ENCODE results near the gene NACAD.

NACAD gene

DNA sequence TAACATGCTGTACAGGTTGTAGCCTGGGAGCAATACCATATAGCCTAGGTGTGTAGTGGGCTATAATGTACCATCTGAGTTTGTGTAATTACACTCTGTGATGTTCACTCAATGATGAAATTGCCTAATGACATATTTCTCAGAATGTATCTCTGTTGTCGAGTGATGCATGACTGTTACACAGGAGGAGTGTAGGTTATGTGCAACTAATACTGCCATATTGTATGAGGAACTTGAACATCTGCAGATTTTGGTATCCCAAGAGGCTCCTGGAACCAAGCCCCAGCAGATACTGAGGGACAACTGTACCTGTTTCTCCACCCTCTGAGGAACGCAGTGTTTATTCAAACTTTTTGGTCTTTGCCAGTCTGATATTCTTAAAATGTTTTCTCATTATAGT, 38.6 kb downstream of the NACAD start:
- H3K36me3 ChIP-seq (ENCODE audit: control insufficient read depth in 2 of 2, insufficient read depth in 1 of 2, low read length in 2 of 2): peaks cover 3% of the 10 kb centered on the region in 2 experiments
- TF ChIP-seq, protein P1, sequence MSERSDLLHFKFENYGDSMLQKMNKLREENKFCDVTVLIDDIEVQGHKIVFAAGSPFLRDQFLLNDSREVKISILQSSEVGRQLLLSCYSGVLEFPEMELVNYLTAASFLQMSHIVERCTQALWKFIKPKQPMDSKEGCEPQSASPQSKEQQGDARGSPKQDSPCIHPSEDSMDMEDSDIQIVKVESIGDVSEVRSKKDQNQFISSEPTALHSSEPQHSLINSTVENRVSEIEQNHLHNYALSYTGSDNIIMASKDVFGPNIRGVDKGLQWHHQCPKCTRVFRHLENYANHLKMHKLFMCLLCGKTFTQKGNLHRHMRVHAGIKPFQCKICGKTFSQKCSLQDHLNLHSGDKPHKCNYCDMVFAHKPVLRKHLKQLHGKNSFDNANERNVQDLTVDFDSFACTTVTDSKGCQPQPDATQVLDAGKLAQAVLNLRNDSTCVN (tag by site-specific recombination; optimal IDR thresholded peaks at IDR 0.05): no peak
- TF ChIP-seq ZNF626 (tag by site-specific recombination; IDR thresholded peaks at IDR 0.05): no peak
- TF ChIP-seq, protein P2, sequence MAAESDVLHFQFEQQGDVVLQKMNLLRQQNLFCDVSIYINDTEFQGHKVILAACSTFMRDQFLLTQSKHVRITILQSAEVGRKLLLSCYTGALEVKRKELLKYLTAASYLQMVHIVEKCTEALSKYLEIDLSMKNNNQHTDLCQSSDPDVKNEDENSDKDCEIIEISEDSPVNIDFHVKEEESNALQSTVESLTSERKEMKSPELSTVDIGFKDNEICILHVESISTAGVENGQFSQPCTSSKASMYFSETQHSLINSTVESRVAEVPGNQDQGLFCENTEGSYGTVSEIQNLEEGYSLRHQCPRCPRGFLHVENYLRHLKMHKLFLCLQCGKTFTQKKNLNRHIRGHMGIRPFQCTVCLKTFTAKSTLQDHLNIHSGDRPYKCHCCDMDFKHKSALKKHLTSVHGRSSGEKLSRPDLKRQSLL (tag by site-specific recombination; IDR thresholded peaks at IDR 0.05): no peak
- no peak for TF ChIP-seq YY1 (tag by site-specific recombination; IDR thresholded peaks at IDR 0.05)
- no peaks in the 10 kb centered on the region for H3K9me3 ChIP-seq (ENCODE audit: control insufficient read depth, insufficient read depth, low read depth, low read length)
- CTCF ChIA-PET: interaction anchor here (0.5 kb wide), 1 partner anchor 868 kb away, joined by 4 read pairs; no protein-coding TSS in a partner anchor
- H3K4me1 ChIP-seq (ENCODE audit: control insufficient read depth, insufficient read depth, low read length): no peaks in the 10 kb centered on the region
- H3K4me3 ChIP-seq (ENCODE audit: low read depth, low read length): no peak overlapping the region
- POLR2A ChIA-PET: no interaction called here
- H3K27ac ChIP-seq (ENCODE audit: extremely low read depth, low read depth, low read length): no peak overlapping the region

DNA sequence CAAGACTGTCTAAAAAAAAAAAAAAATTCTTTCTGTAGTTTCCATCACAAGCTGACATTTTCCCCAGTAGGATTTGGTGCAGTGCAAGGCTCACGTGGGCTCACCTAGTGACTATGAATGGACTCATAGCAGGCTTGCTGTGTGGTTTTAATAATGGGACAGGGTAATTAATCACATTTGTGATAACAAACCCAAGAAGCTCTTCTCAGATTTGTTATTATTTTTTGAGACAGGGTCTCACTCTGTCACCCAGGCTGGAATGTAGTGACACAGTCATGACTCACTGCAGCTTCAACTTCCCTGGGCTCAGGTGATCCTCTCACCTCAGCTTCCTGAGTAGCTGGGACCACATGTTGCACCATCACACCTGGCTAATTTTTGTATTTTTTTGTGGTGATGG, 40.0 kb downstream of the NACAD start:
- CTCF ChIA-PET: interaction anchor here (0.6 kb wide), 1 partner anchor 250 kb away, joined by 6 read pairs; no protein-coding TSS in a partner anchor
- TF ChIP-seq KLF10 (tag by site-specific recombination; IDR thresholded peaks at IDR 0.05) (no peak), ZNF623 (tag by site-specific recombination; IDR thresholded peaks at IDR 0.05) (no peak), ZNF394 (tag by site-specific recombination; IDR thresholded peaks at IDR 0.05; ENCODE audit: borderline replicate concordance) (no peak), ZFP69B (tag by site-specific recombination; IDR thresholded peaks at IDR 0.05) (no peak), ZSCAN30 (tag by site-specific recombination; IDR thresholded peaks at IDR 0.05) (no peak), ZBTB17 (tag by site-specific recombination; IDR thresholded peaks at IDR 0.05) (no peak), ZNF391 (tag by site-specific recombination; IDR thresholded peaks at IDR 0.05; ENCODE audit: borderline replicate concordance, low read depth) (no peak), ZBTB8A (tag by site-specific recombination; IDR thresholded peaks at IDR 0.05) (no peak), ZNF521 (tag by site-specific recombination; IDR thresholded peaks at IDR 0.05) (no peak), ZNF600 (tag by site-specific recombination; IDR thresholded peaks at IDR 0.05) (no peak), ZNF174 (tag by site-specific recombination; IDR thresholded peaks at IDR 0.05) (no peak), ZNF202 (tag by site-specific recombination; IDR thresholded peaks at IDR 0.05; ENCODE audit: borderline replicate concordance) (no peak), ZNF16 (tag by site-specific recombination; IDR thresholded peaks at IDR 0.05; ENCODE audit: low read depth) (no peak), ZNF223 (tag by site-specific recombination; IDR thresholded peaks at IDR 0.05) (no peak), SP3 (tag by site-specific recombination; IDR thresholded peaks at IDR 0.05) (no peak), GLI2 (tag by site-specific recombination; IDR thresholded peaks at IDR 0.05; ENCODE audit: borderline replicate concordance, low read depth) (no peak), ZNF302 (tag by site-specific recombination; IDR thresholded peaks at IDR 0.05; ENCODE audit: low read depth) (no peak), ZNF19 (tag by site-specific recombination; IDR thresholded peaks at IDR 0.05; ENCODE audit: low read depth) (no peak)
- TF ChIP-seq, protein P3, sequence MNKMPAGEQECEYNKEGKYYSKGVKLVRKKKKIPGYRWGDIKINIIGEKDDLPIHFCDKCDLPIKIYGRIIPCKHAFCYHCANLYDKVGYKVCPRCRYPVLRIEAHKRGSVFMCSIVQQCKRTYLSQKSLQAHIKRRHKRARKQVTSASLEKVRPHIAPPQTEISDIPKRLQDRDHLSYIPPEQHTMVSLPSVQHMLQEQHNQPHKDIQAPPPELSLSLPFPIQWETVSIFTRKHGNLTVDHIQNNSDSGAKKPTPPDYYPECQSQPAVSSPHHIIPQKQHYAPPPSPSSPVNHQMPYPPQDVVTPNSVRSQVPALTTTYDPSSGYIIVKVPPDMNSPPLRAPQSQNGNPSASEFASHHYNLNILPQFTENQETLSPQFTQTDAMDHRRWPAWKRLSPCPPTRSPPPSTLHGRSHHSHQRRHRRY (tag by site-specific recombination; IDR thresholded peaks at IDR 0.05): no peak
- TF ChIP-seq, protein P4, sequence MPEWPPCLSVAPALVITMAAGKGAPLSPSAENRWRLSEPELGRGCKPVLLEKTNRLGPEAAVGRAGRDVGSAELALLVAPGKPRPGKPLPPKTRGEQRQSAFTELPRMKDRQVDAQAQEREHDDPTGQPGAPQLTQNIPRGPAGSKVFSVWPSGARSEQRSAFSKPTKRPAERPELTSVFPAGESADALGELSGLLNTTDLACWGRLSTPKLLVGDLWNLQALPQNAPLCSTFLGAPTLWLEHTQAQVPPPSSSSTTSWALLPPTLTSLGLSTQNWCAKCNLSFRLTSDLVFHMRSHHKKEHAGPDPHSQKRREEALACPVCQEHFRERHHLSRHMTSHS (tag by site-specific recombination; IDR thresholded peaks at IDR 0.05): no peak
- H3K36me3 ChIP-seq (ENCODE audit: control insufficient read depth in 2 of 2, insufficient read depth in 1 of 2, low read length in 2 of 2): peaks cover 3% of the 10 kb centered on the region in 2 experiments
- POLR2A ChIA-PET: no interaction called here
- H3K4me1 ChIP-seq (ENCODE audit: control insufficient read depth, insufficient read depth, low read length): no peaks in the 10 kb centered on the region
- no peaks in the 10 kb centered on the region for H3K9me3 ChIP-seq (ENCODE audit: control insufficient read depth, insufficient read depth, low read depth, low read length)
- H3K27ac ChIP-seq (ENCODE audit: extremely low read depth, low read depth, low read length): no peak overlapping the region
- H3K4me3 ChIP-seq (ENCODE audit: low read depth, low read length): no peak overlapping the region

Measured in HEK293 (cell line).